Liver (tissue), 9 donors: ENCODE data around the gene CES2. TPM values are rescaled to one million over a fixed set of nuclear protein-coding genes. Genes with fewer than 3 reads are reported as not detected.
"Not testable (repeated sequence)": the region's sequence is repeated elsewhere in the genome, so short reads cannot be mapped to it uniquely, and the experiment has no call there.

ENCODE experiments used
- DNase-seq: peaks from one replicate; pipeline ENCODE4 v3.0.0-alpha.2; 2017; ENCODE audit warnings: low spot score
- H3K27ac ChIP-seq, 2 donors: one replicate each; pipeline ENCODE4 v1.7.0; 2013; ENCODE audit warnings: inconsistent platforms in 2 of 2, low read length in 2 of 2, control low read depth in 1 of 2, low read depth in 1 of 2, mild to moderate bottlenecking in 1 of 2
- H3K27me3 ChIP-seq, 4 donors: one replicate each; pipeline versions ENCODE4 v1.6.1 to v1.7.0; 2013; ENCODE audit warnings: low read length in 3 of 4, inconsistent platforms in 1 of 4, mild to moderate bottlenecking in 1 of 4, moderate library complexity in 1 of 4; ENCODE audit not compliant: control insufficient read depth in 4 of 4, insufficient read depth in 4 of 4
- H3K36me3 ChIP-seq, 4 donors: one replicate each; pipeline versions ENCODE4 v1.6.1 to v1.7.0; 2013; ENCODE audit warnings: low read length in 3 of 4, mild to moderate bottlenecking in 3 of 4, low read depth in 1 of 4, moderate library complexity in 1 of 4; ENCODE audit not compliant: control insufficient read depth in 4 of 4, insufficient read depth in 3 of 4
- H3K4me1 ChIP-seq, 4 donors: one replicate each; pipeline versions ENCODE4 v1.6.1 to v1.7.0; 2013; ENCODE audit warnings: low read length in 3 of 4, mild to moderate bottlenecking in 3 of 4, moderate library complexity in 1 of 4; ENCODE audit not compliant: control insufficient read depth in 4 of 4, insufficient read depth in 4 of 4
- H3K4me3 ChIP-seq, 3 donors: one replicate each; pipeline versions ENCODE4 v1.6.1 to v1.7.0; 2013; ENCODE audit warnings: low read length in 3 of 3, control low read depth in 1 of 3, low read depth in 1 of 3, mild to moderate bottlenecking in 1 of 3
- H3K9ac ChIP-seq, 2 donors: one replicate each; pipeline ENCODE4 v1.7.0; 2013; ENCODE audit warnings: low read length in 2 of 2, mild to moderate bottlenecking in 2 of 2, moderate library complexity in 2 of 2, control low read depth in 1 of 2, low read depth in 1 of 2
- H3K9me3 ChIP-seq, 4 donors: one replicate each; pipeline versions ENCODE4 v1.6.1 to v1.7.0; 2013; ENCODE audit warnings: low read length in 3 of 4; ENCODE audit not compliant: control insufficient read depth in 4 of 4
- FOXA1 ChIP-seq: IDR thresholded peaks from 2 replicates; pipeline ENCODE4 v1.6.1; 2016; ENCODE audit warnings: antibody characterized with exemption
- HNF4A ChIP-seq, 2 donors: conservative IDR thresholded peaks; 2 replicates each; pipeline ENCODE4 v1.6.1; 2016; ENCODE audit warnings: antibody characterized with exemption in 2 of 2, mild to moderate bottlenecking in 2 of 2
- JUND ChIP-seq, 2 donors: IDR thresholded peaks; 2 replicates each; pipeline ENCODE4 v1.6.1; 2016; ENCODE audit warnings: antibody characterized with exemption in 2 of 2
- NR2F2 ChIP-seq: IDR thresholded peaks from 2 replicates; pipeline ENCODE4 v1.6.1; 2016; ENCODE audit warnings: antibody characterized with exemption
- RAD21 ChIP-seq, 2 donors: IDR thresholded peaks; 2 replicates each; pipeline ENCODE4 v1.6.1; 2016; ENCODE audit warnings: antibody characterized with exemption in 2 of 2, mild to moderate bottlenecking in 2 of 2
- RXRA ChIP-seq, 2 donors: IDR thresholded peaks; 2 replicates each; pipeline ENCODE4 v1.6.1; 2017 to 2018; ENCODE audit warnings: antibody characterized with exemption in 2 of 2, mild to moderate bottlenecking in 1 of 2
- SP1 ChIP-seq: IDR thresholded peaks from 2 replicates; pipeline ENCODE4 v1.6.1; 2018; ENCODE audit warnings: antibody characterized with exemption, mild to moderate bottlenecking
- TAF1 ChIP-seq: conservative IDR thresholded peaks from 2 replicates; pipeline ENCODE4 v1.6.1; 2016; ENCODE audit warnings: antibody characterized with exemption, mild to moderate bottlenecking
- YY1 ChIP-seq: IDR thresholded peaks from 2 replicates; pipeline ENCODE4 v1.6.1; 2016; ENCODE audit warnings: antibody characterized with exemption, mild to moderate bottlenecking
- WGBS: extraction: QIAGEN DNeasy Blood & Tissue Kit; methylation state at CpG from one replicate; pipeline ENCODE4 v1.1.7; 2013; 5-methylcytosine and 5-hydroxymethylcytosine counted together
- polyA plus RNA-seq, 2 donors: library from polyadenylated mRNA; stranded (reverse) in 1 of 2; unstranded in 1 of 2; fragments of 200-250 nt in 1 of 2; fragments of >200 nt in 1 of 2; fragmentation: Nextera tagmentation in 1 of 2; extraction: Ambion mirVana in 1 of 2; gene quantifications; one replicate each; pipeline versions ENCODE4 v1.2.1 to v1.2.3, GENCODE V29; 2013 to 2015
- total RNA-seq, 2 donors: library from RNA; depleted of rRNA; stranded (reverse); fragments of >200 nt; gene quantifications; one replicate each; pipeline ENCODE4 v1.2.3, GENCODE V29; 2014
- TF ChIP-seq, protein P1 (sequence below): IDR thresholded peaks from 2 replicates; pipeline ENCODE4 v1.6.1; 2016; ENCODE audit warnings: antibody characterized with exemption, mild to moderate bottlenecking
- TF ChIP-seq, protein P2 (sequence below): IDR thresholded peaks from 2 replicates; pipeline ENCODE4 v1.6.1; 2016; ENCODE audit warnings: antibody characterized with exemption
- TF ChIP-seq, protein P3 (sequence below): fragments of 150-350 bp; IDR thresholded peaks from 2 replicates; pipeline ENCODE4 v1.5.1; 2017; ENCODE audit warnings: improper control_type of control experiment, low read depth, low read length; ENCODE audit not compliant: missing input control
- TF ChIP-seq, protein P4 (sequence below): IDR thresholded peaks from 2 replicates; pipeline ENCODE4 v1.6.1; 2016; ENCODE audit warnings: antibody characterized with exemption
- donor health status: healthy.
- donor health status: healthy.
- donor health status: healthy.
- donor health status: healthy.
- donor health status: healthy.

The CES2 gene
- total and polyA plus RNA-seq, 4 donors, result 21.2 to 200 (median 182) TPM

DNA sequence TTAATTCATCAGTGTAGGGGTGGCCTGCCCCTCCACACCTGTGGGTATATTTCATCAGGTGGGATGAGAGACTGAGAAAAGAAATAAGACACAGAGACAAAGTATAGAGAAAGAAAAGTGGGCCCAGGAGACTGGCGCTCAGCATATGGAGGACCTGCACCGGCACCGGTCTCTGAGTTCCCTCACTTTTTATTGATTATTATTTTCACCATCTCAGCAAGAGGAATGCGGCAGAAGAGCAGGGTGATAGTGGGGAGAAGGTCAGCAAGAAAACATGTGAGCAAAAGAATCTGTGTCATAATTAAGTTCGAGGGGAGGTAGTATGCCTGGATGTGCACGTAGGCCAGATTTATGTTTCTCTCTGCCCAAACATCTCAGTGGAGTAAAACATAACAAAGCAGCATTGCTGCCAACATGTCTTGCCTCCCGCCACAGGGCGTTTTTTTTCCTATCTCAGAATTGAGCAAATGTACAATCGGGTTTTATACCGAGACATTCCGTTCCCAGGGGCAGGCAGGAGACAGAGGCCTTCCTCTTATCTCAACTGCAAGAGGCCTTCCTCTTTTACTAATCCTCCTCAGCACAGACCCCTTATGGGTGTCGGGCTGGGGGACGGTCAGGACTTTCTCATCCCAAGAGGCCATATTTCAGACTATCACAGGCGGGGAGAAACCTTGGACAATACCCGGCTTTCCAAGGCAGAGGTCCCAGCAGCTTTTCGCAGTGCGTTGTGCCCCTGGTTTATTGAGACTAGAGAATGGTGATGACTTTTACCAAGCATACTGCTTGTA, 20.2 kb downstream of the CES2 start:
- not testable (repeated sequence) for H3K9me3 ChIP-seq, DNase-seq, H3K4me3 ChIP-seq, H3K36me3 ChIP-seq, H3K9ac ChIP-seq, H3K27me3 ChIP-seq
- Histone ChIP-seq H3K4me1 (peaks cover 0 to 20% (median 17%) of the 10 kb centered on the region in 4 donors), H3K27ac (peak overlapping the region in 1 of 2 donors; percentile 46)
- TF ChIP-seq TAF1, result peak; percentile 18
- WGBS, result 34% methylated on average over 17 of the region's 17 CpGs

DNA sequence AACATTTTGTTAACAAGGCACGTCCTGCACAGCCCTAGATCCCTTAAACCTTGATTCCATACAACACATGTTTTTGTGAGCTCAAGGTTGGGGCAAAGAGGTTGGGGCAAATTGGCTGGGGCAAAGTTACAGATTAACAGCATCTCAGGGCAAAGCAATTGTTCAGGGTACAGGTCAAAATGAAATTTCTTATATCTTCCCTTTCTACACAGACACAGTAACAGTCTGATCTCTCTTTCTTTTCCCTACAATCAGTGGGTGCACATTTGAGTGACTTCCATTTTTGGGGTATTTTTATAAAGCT, 20.8 kb downstream of the CES2 start:
- not testable (repeated sequence) for H3K9me3 ChIP-seq, DNase-seq, H3K4me3 ChIP-seq, H3K36me3 ChIP-seq, H3K9ac ChIP-seq, H3K27me3 ChIP-seq, H3K27ac ChIP-seq
- H3K4me1 ChIP-seq, result peaks cover 0 to 24% (median 20%) of the 10 kb centered on the region in 4 donors
- TF ChIP-seq RXRA (IDR thresholded peaks at IDR 0.05) (peak in 1 of 2 donors; percentile 37), SP1 (peak; percentile 38), HNF4A (conservative IDR thresholded peaks at IDR 0.05) (peak; percentile 46 to 62)
- 8% methylated on average over 1 of the region's 1 CpG for WGBS

DNA sequence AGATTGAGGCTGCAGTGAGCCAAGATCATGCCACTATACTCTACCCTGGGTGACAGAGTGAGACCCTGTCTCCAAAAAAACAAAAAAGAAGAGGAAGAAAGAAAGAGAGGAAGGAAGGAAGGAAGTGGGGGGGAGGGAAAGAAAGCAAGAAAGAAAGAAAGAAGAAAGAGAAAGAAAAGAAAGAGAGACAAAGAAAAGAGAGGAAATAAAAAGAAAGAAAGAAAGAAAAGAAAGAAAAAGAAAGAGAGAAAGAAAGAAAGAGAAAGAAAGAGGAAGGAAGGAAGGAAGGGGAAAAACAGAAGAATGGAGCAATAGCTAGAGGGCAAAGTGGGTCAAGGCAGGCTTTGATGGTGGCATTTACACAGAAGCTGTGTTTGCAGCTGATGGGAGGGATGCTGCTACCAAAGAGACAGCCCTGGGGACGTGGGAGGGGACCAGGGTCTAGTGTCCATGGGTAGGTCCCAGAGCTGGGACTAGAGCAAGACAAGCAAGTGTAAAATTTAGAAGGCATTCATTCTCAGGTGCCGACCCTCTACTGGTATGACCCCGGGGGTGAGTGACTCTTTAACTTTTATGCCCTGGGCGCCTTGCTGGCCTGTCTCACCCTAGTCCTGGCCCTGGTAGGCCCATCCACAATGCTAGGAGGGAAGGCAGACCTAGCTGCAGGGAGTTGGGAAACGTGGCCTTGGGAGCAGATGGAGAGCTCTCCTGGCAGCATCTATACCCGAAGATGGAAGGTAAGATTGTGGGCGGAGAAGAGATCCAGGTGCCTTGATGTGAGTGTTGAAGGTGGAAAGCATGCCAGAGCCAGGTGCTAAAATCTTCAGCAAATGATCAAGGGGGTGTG, 23.8 kb downstream of the CES2 start:
- H3K4me1 ChIP-seq, result peaks cover 14 to 52% (median 43%) of the 10 kb centered on the region in 4 donors
- no peak for DNase-seq
- no peak overlapping the region for H3K4me3 ChIP-seq
- H3K9ac ChIP-seq, result no peak overlapping the region
- TF ChIP-seq, protein P1, sequence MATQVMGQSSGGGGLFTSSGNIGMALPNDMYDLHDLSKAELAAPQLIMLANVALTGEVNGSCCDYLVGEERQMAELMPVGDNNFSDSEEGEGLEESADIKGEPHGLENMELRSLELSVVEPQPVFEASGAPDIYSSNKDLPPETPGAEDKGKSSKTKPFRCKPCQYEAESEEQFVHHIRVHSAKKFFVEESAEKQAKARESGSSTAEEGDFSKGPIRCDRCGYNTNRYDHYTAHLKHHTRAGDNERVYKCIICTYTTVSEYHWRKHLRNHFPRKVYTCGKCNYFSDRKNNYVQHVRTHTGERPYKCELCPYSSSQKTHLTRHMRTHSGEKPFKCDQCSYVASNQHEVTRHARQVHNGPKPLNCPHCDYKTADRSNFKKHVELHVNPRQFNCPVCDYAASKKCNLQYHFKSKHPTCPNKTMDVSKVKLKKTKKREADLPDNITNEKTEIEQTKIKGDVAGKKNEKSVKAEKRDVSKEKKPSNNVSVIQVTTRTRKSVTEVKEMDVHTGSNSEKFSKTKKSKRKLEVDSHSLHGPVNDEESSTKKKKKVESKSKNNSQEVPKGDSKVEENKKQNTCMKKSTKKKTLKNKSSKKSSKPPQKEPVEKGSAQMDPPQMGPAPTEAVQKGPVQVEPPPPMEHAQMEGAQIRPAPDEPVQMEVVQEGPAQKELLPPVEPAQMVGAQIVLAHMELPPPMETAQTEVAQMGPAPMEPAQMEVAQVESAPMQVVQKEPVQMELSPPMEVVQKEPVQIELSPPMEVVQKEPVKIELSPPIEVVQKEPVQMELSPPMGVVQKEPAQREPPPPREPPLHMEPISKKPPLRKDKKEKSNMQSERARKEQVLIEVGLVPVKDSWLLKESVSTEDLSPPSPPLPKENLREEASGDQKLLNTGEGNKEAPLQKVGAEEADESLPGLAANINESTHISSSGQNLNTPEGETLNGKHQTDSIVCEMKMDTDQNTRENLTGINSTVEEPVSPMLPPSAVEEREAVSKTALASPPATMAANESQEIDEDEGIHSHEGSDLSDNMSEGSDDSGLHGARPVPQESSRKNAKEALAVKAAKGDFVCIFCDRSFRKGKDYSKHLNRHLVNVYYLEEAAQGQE, result no peak
- TF ChIP-seq HNF4A (conservative IDR thresholded peaks at IDR 0.05) (no peak), SP1 (no peak), JUND (IDR thresholded peaks at IDR 0.05) (no peak), YY1 (no peak), RXRA (IDR thresholded peaks at IDR 0.05) (no peak), RAD21 (IDR thresholded peaks at IDR 0.05) (no peak), NR2F2 (no peak), FOXA1 (no peak)
- TF ChIP-seq, protein P2, sequence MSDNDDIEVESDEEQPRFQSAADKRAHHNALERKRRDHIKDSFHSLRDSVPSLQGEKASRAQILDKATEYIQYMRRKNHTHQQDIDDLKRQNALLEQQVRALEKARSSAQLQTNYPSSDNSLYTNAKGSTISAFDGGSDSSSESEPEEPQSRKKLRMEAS, result no peak
- TF ChIP-seq, protein P3, sequence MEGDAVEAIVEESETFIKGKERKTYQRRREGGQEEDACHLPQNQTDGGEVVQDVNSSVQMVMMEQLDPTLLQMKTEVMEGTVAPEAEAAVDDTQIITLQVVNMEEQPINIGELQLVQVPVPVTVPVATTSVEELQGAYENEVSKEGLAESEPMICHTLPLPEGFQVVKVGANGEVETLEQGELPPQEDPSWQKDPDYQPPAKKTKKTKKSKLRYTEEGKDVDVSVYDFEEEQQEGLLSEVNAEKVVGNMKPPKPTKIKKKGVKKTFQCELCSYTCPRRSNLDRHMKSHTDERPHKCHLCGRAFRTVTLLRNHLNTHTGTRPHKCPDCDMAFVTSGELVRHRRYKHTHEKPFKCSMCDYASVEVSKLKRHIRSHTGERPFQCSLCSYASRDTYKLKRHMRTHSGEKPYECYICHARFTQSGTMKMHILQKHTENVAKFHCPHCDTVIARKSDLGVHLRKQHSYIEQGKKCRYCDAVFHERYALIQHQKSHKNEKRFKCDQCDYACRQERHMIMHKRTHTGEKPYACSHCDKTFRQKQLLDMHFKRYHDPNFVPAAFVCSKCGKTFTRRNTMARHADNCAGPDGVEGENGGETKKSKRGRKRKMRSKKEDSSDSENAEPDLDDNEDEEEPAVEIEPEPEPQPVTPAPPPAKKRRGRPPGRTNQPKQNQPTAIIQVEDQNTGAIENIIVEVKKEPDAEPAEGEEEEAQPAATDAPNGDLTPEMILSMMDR, result no peak
- TF ChIP-seq, protein P4, sequence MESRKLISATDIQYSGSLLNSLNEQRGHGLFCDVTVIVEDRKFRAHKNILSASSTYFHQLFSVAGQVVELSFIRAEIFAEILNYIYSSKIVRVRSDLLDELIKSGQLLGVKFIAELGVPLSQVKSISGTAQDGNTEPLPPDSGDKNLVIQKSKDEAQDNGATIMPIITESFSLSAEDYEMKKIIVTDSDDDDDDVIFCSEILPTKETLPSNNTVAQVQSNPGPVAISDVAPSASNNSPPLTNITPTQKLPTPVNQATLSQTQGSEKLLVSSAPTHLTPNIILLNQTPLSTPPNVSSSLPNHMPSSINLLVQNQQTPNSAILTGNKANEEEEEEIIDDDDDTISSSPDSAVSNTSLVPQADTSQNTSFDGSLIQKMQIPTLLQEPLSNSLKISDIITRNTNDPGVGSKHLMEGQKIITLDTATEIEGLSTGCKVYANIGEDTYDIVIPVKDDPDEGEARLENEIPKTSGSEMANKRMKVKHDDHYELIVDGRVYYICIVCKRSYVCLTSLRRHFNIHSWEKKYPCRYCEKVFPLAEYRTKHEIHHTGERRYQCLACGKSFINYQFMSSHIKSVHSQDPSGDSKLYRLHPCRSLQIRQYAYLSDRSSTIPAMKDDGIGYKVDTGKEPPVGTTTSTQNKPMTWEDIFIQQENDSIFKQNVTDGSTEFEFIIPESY, result no peak
- H3K9me3 ChIP-seq, result no peaks in the 10 kb centered on the region
- H3K27me3 ChIP-seq, result no peaks in the 10 kb centered on the region
- no peak overlapping the region for H3K27ac ChIP-seq
- H3K36me3 ChIP-seq, result no peaks in the 10 kb centered on the region
- WGBS, result 85% methylated on average over 7 of the region's 7 CpGs
